CD8-positive, alpha-beta memory T cell (primary cell): ENCODE data around the gene CDKL2. TPM values are rescaled to one million over a fixed set of nuclear protein-coding genes. Genes with fewer than 3 reads are reported as not detected.
A peak's percentile ranks its signal among the peaks of the same experiment; 100 is the strongest.

Experiments
- CTCF ChIA-PET: fragments of 350-600 bp; sonication (Branson Sonifier 250); formaldehyde crosslinking; loops from one replicate; lab custom pipeline; 2021; ENCODE audit warnings: antibody characterized with exemption; lab: Charles Lee
- POLR2A ChIA-PET: fragments of 350-600 bp; sonication (Branson Sonifier 250); formaldehyde crosslinking; loops from one replicate; lab custom pipeline; 2021; ENCODE audit warnings: antibody characterized with exemption; lab: Charles Lee
- DNase-seq, 5 donors: peaks; one replicate each; pipeline versions ENCODE4 v3.0.0 to v3.0.0-alpha.2; 2020 to 2022; ENCODE audit warnings: mixed read lengths in 1 of 5
- H3K27ac ChIP-seq: one replicate; pipeline ENCODE4 v1.7.0; 2013; ENCODE audit warnings: low read depth, mild to moderate bottlenecking, low read length, moderate library complexity
- H3K27me3 ChIP-seq: 2 replicates; pipeline ENCODE4 v1.7.0; 2013; ENCODE audit warnings: low read length, mild to moderate bottlenecking; ENCODE audit not compliant: insufficient read depth, poor library complexity, severe bottlenecking
- H3K36me3 ChIP-seq: 2 replicates; pipeline ENCODE4 v1.7.0; 2013; ENCODE audit warnings: mild to moderate bottlenecking, low read length, moderate library complexity; ENCODE audit not compliant: insufficient read depth
- H3K4me1 ChIP-seq: 2 replicates; pipeline ENCODE4 v1.7.0; 2013; ENCODE audit warnings: mild to moderate bottlenecking, low read length, moderate library complexity; ENCODE audit not compliant: insufficient read depth
- H3K4me3 ChIP-seq: 2 replicates; pipeline ENCODE4 v1.7.0; 2013; ENCODE audit warnings: mild to moderate bottlenecking, low read length
- H3K9me3 ChIP-seq: 2 replicates; pipeline ENCODE4 v1.7.0; 2013; ENCODE audit warnings: mild to moderate bottlenecking, low read length
- H3K27ac Mint-ChIP-seq, 8 donors: one replicate each; pipeline ENCODE4 v1.8.0; 2020 to 2021; ENCODE audit warnings: mixed read lengths in 8 of 8, mild to moderate bottlenecking in 6 of 8, inconsistent platforms in 3 of 8, moderate library complexity in 3 of 8
- H3K27me3 Mint-ChIP-seq, 2 donors: one replicate each; pipeline ENCODE4 v1.8.0; 2020 to 2021; ENCODE audit warnings: mixed read lengths in 2 of 2, mild to moderate bottlenecking in 1 of 2, moderate library complexity in 1 of 2
- H3K36me3 Mint-ChIP-seq, 3 donors: one replicate each; pipeline ENCODE4 v1.8.0; 2020 to 2021; ENCODE audit warnings: mixed read lengths in 3 of 3, inconsistent platforms in 1 of 3, mild to moderate bottlenecking in 1 of 3
- H3K4me1 Mint-ChIP-seq, 3 donors: one replicate each; pipeline ENCODE4 v1.8.0; 2020 to 2021; ENCODE audit warnings: mixed read lengths in 3 of 3, inconsistent platforms in 1 of 3, mild to moderate bottlenecking in 1 of 3
- H3K4me3 Mint-ChIP-seq, 7 donors: one replicate each; pipeline ENCODE4 v1.8.0; 2020 to 2021; ENCODE audit warnings: mixed read lengths in 7 of 7, mild to moderate bottlenecking in 6 of 7, moderate library complexity in 4 of 7, inconsistent platforms in 2 of 7
- H3K9me3 Mint-ChIP-seq, 5 donors: one replicate each; pipeline ENCODE4 v1.8.0; 2020 to 2022; ENCODE audit warnings: mixed read lengths in 5 of 5, mild to moderate bottlenecking in 3 of 5, moderate library complexity in 2 of 5, inconsistent platforms in 1 of 5
- polyA plus RNA-seq: library from polyadenylated mRNA; unstranded; fragments of 300-500 nt; fragmentation: Illumina TruSeq; gene quantifications from one replicate; pipeline ENCODE4 v1.2.3, GENCODE V29; 2021
- total RNA-seq, 2 experiments: library from RNA; stranded (reverse); gene quantifications; one replicate each; pipeline ENCODE4 v1.2.3, GENCODE V29; 2021

CDKL2 gene
- total and polyA plus RNA-seq, 3 experiments from 2014 or later: 0.27 to 0.47 (median 0.37) TPM

DNA sequence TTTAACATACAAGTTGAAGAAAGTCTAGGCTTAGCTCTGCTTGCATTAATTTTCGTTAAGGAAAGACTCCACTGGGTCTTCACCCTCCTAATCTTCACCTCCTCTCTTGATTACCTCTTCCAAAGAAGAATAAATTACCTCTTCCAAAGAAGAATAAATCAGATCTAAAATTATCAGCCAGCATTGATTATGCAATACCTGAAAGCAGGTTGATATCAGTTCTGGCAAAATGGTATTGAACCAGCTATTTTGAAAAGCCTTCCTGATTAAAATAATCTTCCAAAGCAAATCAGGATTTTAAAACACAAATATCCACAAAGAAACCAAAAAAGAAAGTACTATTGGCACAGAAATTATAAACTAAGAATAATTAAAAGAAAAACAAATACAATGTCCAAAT is 36.9 kb downstream of the CDKL2 start:
- Mint-ChIP-seq H3K27me3 (no peaks in the 10 kb centered on the region), H3K4me1 (peaks cover 0 to 4% (median 2%) of the 10 kb centered on the region in 3 donors), H3K4me3 (no peak overlapping the region), H3K27ac (no peak overlapping the region), H3K9me3 (no peaks in the 10 kb centered on the region), H3K36me3 (no peaks in the 10 kb centered on the region)
- Histone ChIP-seq H3K36me3 (no peaks in the 10 kb centered on the region), H3K4me3 (no peak overlapping the region), H3K9me3 (no peaks in the 10 kb centered on the region), H3K4me1 (no peaks in the 10 kb centered on the region), H3K27ac (no peak overlapping the region), H3K27me3 (no peaks in the 10 kb centered on the region)
- POLR2A ChIA-PET: no interaction called here
- DNase-seq: no peak
- CTCF ChIA-PET: interaction anchor here (1.0 kb wide), 1 partner anchor 15 kb away, joined by 3 read pairs; no protein-coding TSS in a partner anchor

DNA sequence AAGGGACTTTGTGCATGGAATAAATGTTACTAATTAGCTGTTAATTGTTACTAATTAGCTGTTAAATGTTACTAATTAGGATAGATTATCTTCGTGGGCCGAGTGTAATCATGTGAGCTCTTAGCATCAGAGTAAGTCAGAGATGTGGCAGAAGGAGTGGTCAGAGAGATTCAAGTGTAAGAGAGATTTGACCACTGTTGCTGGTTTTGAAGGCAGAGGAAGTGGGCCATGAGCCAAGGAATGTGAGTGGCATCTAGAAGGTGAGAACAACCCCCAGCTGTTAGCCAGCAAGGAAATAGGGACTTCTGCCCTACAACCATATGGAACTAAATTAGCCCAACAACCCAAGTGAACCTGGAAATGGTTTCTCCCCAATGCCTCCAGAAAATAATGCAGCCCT is 46.3 kb downstream of the CDKL2 start:
- H3K36me3 Mint-ChIP-seq: peaks cover 0 to 13% (median 2%) of the 10 kb centered on the region in 3 donors

DNA sequence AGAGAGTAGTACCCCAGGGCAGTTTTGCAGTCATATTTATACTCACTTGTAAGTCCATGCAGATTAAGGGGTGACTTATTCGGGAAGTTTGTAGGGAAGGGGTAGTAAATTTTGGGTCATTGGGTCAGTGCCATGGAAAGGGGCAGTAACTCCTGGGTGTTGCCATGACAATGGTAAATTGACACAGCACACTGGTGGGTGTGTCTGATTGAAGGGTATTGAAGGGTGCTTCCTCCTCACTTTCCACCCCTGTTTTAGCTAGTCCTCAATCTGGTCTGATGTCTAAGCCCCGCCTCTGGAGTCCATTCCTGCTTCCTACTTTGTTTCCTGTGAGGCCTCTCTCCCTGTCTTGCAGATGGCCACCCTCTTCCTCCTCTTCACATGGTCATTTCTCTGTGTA is 62.6 kb downstream of the CDKL2 start:
- H3K36me3 ChIP-seq: no peaks in the 10 kb centered on the region
- no peaks in the 10 kb centered on the region for H3K4me1 ChIP-seq
- no peak overlapping the region for H3K4me3 ChIP-seq
- Mint-ChIP-seq H3K27me3 (peaks cover 4 to 12% of the 10 kb centered on the region in 2 donors), H3K27ac (peak overlapping the region in 1 of 8 donors; percentile 4), H3K9me3 (no peaks in the 10 kb centered on the region), H3K36me3 (no peaks in the 10 kb centered on the region), H3K4me1 (peaks cover 5 to 7% (median 5%) of the 10 kb centered on the region in 3 donors), H3K4me3 (no peak overlapping the region)
- no peaks in the 10 kb centered on the region for H3K27me3 ChIP-seq
- no peak overlapping the region for H3K27ac ChIP-seq
- no peaks in the 10 kb centered on the region for H3K9me3 ChIP-seq
- ChIA-PET POLR2A (interaction anchor here (0.7 kb wide), 1 partner anchor 140 kb away, joined by 6 read pairs; no protein-coding TSS in a partner anchor), CTCF (interaction anchor here (0.7 kb wide), 1 partner anchor 138 kb away, joined by 3 read pairs; no protein-coding TSS in a partner anchor)
- DNase-seq: no peak

More for the DNA sequence above, 46.3 kb downstream of the CDKL2 start:
- H3K27me3 ChIP-seq: no peaks in the 10 kb centered on the region
- H3K27ac Mint-ChIP-seq: no peak overlapping the region
- ChIA-PET CTCF (interaction anchor here (0.9 to 1.2 kb wide), 2 partner anchors 9 to 13 kb away, joined by 3 read pairs; no protein-coding TSS in a partner anchor), POLR2A (no interaction called here)
- H3K4me3 Mint-ChIP-seq: no peak overlapping the region
- DNase-seq: no peak
- H3K9me3 ChIP-seq: no peaks in the 10 kb centered on the region
- no peak overlapping the region for H3K27ac ChIP-seq
- H3K36me3 ChIP-seq: no peaks in the 10 kb centered on the region
- no peaks in the 10 kb centered on the region for H3K4me1 ChIP-seq
- H3K4me1 Mint-ChIP-seq: no peaks in the 10 kb centered on the region
- peaks cover 6 to 22% of the 10 kb centered on the region in 2 donors for H3K27me3 Mint-ChIP-seq
- no peak overlapping the region for H3K4me3 ChIP-seq
- H3K9me3 Mint-ChIP-seq: peaks cover 0 to 7% (median 4%) of the 10 kb centered on the region in 5 donors

DNA sequence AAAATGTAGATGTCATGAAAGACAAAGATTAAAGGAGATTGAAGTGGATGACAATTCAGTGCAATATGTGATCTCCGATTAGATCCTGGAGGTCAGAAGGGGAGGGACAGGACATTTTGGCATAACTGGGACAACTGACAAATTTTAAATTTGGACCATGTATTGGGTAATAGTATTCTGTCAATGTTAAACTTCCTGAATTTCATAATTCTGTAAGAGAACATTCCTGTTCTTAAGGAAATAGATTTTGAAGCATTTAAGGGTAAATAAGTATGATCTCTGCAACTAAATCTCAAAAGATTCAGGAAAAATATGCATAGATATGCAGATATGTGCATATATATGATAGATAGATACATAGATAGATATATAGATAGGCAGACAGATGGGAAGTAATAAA is 63.4 kb downstream of the CDKL2 start:
- POLR2A ChIA-PET: no interaction called here
- Mint-ChIP-seq H3K36me3 (no peaks in the 10 kb centered on the region), H3K4me3 (no peak overlapping the region), H3K27ac (no peak overlapping the region), H3K9me3 (no peaks in the 10 kb centered on the region), H3K4me1 (peaks cover 5 to 7% (median 5%) of the 10 kb centered on the region in 3 donors), H3K27me3 (peaks cover 4 to 11% of the 10 kb centered on the region in 2 donors)
- Histone ChIP-seq H3K27ac (no peak overlapping the region), H3K4me3 (no peak overlapping the region), H3K27me3 (no peaks in the 10 kb centered on the region), H3K36me3 (no peaks in the 10 kb centered on the region), H3K9me3 (no peaks in the 10 kb centered on the region), H3K4me1 (no peaks in the 10 kb centered on the region)
- CTCF ChIA-PET: no interaction called here
- no peak for DNase-seq

DNA sequence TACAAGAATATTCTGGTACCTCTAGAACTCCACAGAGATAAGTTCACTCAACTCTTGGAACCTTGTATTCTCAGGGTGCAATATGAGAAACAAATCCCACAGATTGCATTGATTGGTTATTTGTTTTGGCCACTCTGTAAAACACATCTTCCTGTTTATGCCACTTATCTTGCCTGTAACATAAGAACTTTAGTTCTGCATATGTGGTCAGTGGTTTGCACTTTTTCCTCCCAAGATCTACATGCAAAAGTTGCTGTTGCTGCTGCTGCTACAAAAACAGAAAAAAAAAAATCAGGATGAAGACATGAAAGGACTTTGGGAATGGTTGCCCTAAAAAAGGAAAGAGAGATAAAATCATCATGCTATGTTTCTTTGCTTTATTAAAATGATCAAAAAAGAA is 64.8 kb downstream of the CDKL2 start:
- H3K36me3 Mint-ChIP-seq: no peaks in the 10 kb centered on the region
- H3K4me3 ChIP-seq: no peak overlapping the region
- POLR2A ChIA-PET: no interaction called here
- CTCF ChIA-PET: no interaction called here
- H3K36me3 ChIP-seq: no peaks in the 10 kb centered on the region
- peaks cover 5 to 7% (median 5%) of the 10 kb centered on the region in 3 donors for H3K4me1 Mint-ChIP-seq
- H3K9me3 Mint-ChIP-seq: no peaks in the 10 kb centered on the region
- H3K4me1 ChIP-seq: no peaks in the 10 kb centered on the region
- H3K27ac ChIP-seq: no peak overlapping the region
- H3K4me3 Mint-ChIP-seq: no peak overlapping the region
- H3K27me3 ChIP-seq: no peaks in the 10 kb centered on the region
- H3K27me3 Mint-ChIP-seq: peaks cover 6 to 14% of the 10 kb centered on the region in 2 donors
- DNase-seq: no peak
- no peaks in the 10 kb centered on the region for H3K9me3 ChIP-seq
- peak overlapping the region in 1 of 8 donors; percentile 30 for H3K27ac Mint-ChIP-seq

DNA sequence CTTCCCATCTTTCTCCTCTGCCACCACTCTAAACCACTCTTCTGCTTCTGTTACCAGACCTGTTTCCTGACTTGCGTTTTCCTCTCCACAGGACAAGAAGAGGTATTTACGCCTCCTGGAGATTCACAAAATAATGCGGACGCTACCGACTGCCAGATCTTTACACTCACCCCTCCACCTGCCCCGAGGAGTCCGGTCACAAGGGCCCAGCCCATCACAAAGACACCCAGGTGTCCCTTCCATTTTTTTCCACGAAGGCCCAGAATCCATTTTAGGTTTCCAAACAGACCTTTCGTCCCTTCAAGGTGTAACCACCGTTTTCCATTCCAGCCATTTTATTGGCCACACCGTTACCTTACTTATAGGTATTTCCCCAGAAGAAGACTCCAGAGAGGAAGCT is 66.3 kb downstream of the CDKL2 start:
- Histone ChIP-seq H3K27ac (no peak overlapping the region), H3K9me3 (no peaks in the 10 kb centered on the region), H3K4me1 (no peaks in the 10 kb centered on the region), H3K27me3 (no peaks in the 10 kb centered on the region), H3K36me3 (no peaks in the 10 kb centered on the region), H3K4me3 (no peak overlapping the region)
- CTCF ChIA-PET: no interaction called here
- Mint-ChIP-seq H3K4me3 (no peak overlapping the region), H3K27ac (no peak overlapping the region), H3K4me1 (peaks cover 5 to 7% (median 5%) of the 10 kb centered on the region in 3 donors), H3K9me3 (no peaks in the 10 kb centered on the region), H3K36me3 (peaks cover 0 to 2% (median 0%) of the 10 kb centered on the region in 3 donors), H3K27me3 (peaks cover 11 to 22% of the 10 kb centered on the region in 2 donors)
- DNase-seq: no peak
- POLR2A ChIA-PET: no interaction called here

DNA sequence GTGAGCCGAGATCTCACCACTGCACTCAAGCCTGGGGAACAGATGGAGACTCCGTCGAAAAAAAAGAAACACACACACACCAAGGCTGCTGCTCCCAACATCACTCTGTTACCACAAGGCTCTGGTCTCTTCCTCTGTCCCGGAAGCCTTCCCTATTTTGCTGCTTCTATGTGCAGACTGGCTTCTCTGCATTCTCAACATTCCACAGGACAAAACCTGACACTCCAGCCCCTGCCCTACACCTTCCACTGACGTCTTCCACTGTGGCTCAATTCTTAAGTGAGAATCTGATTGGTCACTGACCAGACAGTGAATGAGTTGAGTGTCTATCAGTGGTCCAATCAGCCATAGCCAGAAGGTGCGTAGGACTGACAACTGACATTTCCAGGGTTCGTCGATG is 68.5 kb downstream of the CDKL2 start:
- ChIA-PET CTCF (no interaction called here), POLR2A (no interaction called here)
- H3K4me1 Mint-ChIP-seq: peaks cover 5 to 7% (median 5%) of the 10 kb centered on the region in 3 donors
- H3K4me3 Mint-ChIP-seq: no peak overlapping the region
- no peaks in the 10 kb centered on the region for H3K27me3 ChIP-seq
- no peaks in the 10 kb centered on the region for H3K4me1 ChIP-seq
- no peaks in the 10 kb centered on the region for H3K9me3 Mint-ChIP-seq
- H3K4me3 ChIP-seq: no peak overlapping the region
- H3K36me3 Mint-ChIP-seq: peaks cover 0 to 4% (median 2%) of the 10 kb centered on the region in 3 donors
- H3K27ac ChIP-seq: no peak overlapping the region
- no peaks in the 10 kb centered on the region for H3K36me3 ChIP-seq
- peaks cover 9 to 33% of the 10 kb centered on the region in 2 donors for H3K27me3 Mint-ChIP-seq
- DNase-seq: no peak
- H3K27ac Mint-ChIP-seq: no peak overlapping the region
- H3K9me3 ChIP-seq: no peaks in the 10 kb centered on the region

DNA sequence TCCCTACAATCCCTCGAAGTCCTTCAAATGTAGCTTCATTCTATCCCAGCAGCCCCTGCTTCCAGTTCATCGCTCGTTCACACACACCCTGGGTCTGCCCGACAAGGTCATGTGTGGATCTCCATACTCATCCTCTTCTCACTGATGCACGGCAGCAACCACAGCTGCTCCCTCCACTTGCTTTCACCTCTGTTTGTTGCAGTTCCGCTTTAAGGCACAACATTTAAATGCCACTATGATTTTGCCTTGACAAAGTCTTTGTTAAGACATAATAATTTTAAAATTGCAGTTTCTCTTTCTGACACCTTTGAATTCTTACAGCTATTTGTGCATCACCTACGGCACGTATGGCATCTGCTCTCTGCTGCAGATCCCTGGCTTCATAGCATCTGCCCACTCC is 72.6 kb downstream of the CDKL2 start:
- H3K9me3 Mint-ChIP-seq: no peaks in the 10 kb centered on the region
- no peak overlapping the region for H3K27ac Mint-ChIP-seq
- Histone ChIP-seq H3K9me3 (no peaks in the 10 kb centered on the region), H3K27ac (no peak overlapping the region), H3K4me3 (no peak overlapping the region), H3K36me3 (no peaks in the 10 kb centered on the region), H3K4me1 (no peaks in the 10 kb centered on the region), H3K27me3 (no peaks in the 10 kb centered on the region)
- peaks cover 8 to 11% (median 10%) of the 10 kb centered on the region in 3 donors for H3K4me1 Mint-ChIP-seq
- peaks cover 0 to 4% (median 2%) of the 10 kb centered on the region in 3 donors for H3K36me3 Mint-ChIP-seq
- H3K4me3 Mint-ChIP-seq: no peak overlapping the region
- ChIA-PET CTCF (no interaction called here), POLR2A (no interaction called here)
- peaks cover 10 to 39% of the 10 kb centered on the region in 2 donors for H3K27me3 Mint-ChIP-seq
- DNase-seq: no peak
